Lower leg skin (tissue), 3 donors: Measurements from ENCODE around the gene ARIH1.

Source experiments
- POLR2A ChIP-seq, 2 donors: fragments of 450-650 bp; IDR thresholded peaks; one replicate each; pipeline ENCODE4 v1.6.1; 2016 to 2017; ENCODE audit warnings: antibody characterized with exemption in 2 of 2, mild to moderate bottlenecking in 1 of 2, moderate library complexity in 1 of 2
- TF ChIP-seq, protein P1 (sequence below), 3 donors: fragments of 450-650 bp; IDR thresholded peaks; one replicate each; pipeline ENCODE4 v1.5.1; 2016; ENCODE audit warnings: antibody characterized with exemption in 3 of 3, mild to moderate bottlenecking in 3 of 3, moderate library complexity in 2 of 3

DNA sequence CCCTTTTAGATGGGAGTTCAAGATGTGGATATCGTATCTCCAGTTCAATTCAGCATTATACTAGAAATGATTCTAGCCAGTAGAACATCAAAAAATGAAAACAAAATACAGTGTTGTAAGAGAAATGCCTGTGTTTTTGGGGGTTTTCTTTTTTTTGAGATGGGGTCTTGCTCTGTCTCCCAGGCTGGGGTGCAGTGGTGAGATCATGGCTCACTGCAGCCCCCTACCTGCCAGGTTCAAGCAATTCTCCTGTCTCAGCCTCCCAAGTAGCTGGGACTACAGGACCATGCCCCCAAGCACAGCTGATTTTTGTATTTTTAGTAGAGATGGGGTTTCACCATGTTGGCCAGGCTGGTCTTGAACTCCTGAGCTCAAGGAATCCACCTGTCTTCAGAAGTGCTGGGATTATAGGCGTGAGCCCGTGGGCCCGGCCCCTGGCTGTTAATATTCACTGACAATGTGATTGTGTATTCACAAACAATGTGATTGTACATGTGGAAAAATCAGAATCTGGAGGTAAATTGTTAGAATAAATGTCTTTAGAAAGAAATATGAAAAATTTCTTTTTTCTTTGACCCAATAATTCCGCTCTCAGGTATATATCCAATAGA, 59.0 kb downstream of the ARIH1 start:
- TF ChIP-seq, protein P1, sequence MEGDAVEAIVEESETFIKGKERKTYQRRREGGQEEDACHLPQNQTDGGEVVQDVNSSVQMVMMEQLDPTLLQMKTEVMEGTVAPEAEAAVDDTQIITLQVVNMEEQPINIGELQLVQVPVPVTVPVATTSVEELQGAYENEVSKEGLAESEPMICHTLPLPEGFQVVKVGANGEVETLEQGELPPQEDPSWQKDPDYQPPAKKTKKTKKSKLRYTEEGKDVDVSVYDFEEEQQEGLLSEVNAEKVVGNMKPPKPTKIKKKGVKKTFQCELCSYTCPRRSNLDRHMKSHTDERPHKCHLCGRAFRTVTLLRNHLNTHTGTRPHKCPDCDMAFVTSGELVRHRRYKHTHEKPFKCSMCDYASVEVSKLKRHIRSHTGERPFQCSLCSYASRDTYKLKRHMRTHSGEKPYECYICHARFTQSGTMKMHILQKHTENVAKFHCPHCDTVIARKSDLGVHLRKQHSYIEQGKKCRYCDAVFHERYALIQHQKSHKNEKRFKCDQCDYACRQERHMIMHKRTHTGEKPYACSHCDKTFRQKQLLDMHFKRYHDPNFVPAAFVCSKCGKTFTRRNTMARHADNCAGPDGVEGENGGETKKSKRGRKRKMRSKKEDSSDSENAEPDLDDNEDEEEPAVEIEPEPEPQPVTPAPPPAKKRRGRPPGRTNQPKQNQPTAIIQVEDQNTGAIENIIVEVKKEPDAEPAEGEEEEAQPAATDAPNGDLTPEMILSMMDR (IDR thresholded peaks at IDR 0.05), result no peak
- no peak for TF ChIP-seq POLR2A (IDR thresholded peaks at IDR 0.05)
